Adipocyte (in vitro differentiated cells): Measurements from ENCODE around the gene TXNL4B.

ENCODE experiments used
- DNase-seq: peaks from one replicate; pipeline ENCODE4 v3.0.0-alpha.2; 2015; ENCODE audit warnings: low read depth
- H3K27me3 ChIP-seq: replicated peaks from 2 replicates; pipeline ENCODE4 v1.7.0; 2013; ENCODE audit warnings: mild to moderate bottlenecking, low read length, moderate library complexity; ENCODE audit not compliant: control insufficient read depth, insufficient read depth
- H3K36me3 ChIP-seq: 2 replicates; pipeline ENCODE4 v1.7.0; 2013; ENCODE audit warnings: low read length, mild to moderate bottlenecking, moderate library complexity; ENCODE audit not compliant: control insufficient read depth, insufficient read depth, severe bottlenecking
- H3K4me1 ChIP-seq: 2 replicates; pipeline ENCODE4 v1.7.0; 2013; ENCODE audit warnings: mild to moderate bottlenecking, low read length, moderate library complexity; ENCODE audit not compliant: control insufficient read depth, insufficient read depth
- H3K4me3 ChIP-seq: 2 replicates; pipeline ENCODE4 v1.7.0; 2013; ENCODE audit warnings: mild to moderate bottlenecking, low read length, moderate library complexity
- H3K9ac ChIP-seq: 2 replicates; pipeline ENCODE4 v1.7.0; 2013; ENCODE audit warnings: mild to moderate bottlenecking, low read length, moderate library complexity
- H3K9me3 ChIP-seq: 2 replicates; pipeline ENCODE4 v1.7.0; 2013; ENCODE audit warnings: mild to moderate bottlenecking, low read length, moderate library complexity; ENCODE audit not compliant: control insufficient read depth

TXNL4B gene

GRCh38 chr16:72110662-72111615, 17.5 kb upstream of the TXNL4B start:
- no peak for DNase-seq

GRCh38 chr16:72109966-72110530, 16.6 kb upstream of the TXNL4B start:
- no peaks in the 10 kb centered on the region for H3K4me1 ChIP-seq
- no peak overlapping the region for H3K4me3 ChIP-seq
- H3K36me3 ChIP-seq = peaks cover 82% of the 10 kb centered on the region
- H3K9me3 ChIP-seq = no peaks in the 10 kb centered on the region
- DNase-seq = no peak
- no peaks in the 10 kb centered on the region for H3K27me3 ChIP-seq
- no peak overlapping the region for H3K9ac ChIP-seq

More at GRCh38 chr16:72110662-72111615, 17.5 kb upstream of the TXNL4B start:
- Histone ChIP-seq H3K4me1 (no peaks in the 10 kb centered on the region), H3K9ac (no peak overlapping the region), H3K4me3 (no peak overlapping the region), H3K36me3 (peaks cover 73% of the 10 kb centered on the region), H3K9me3 (no peaks in the 10 kb centered on the region), H3K27me3 (no peaks in the 10 kb centered on the region)

DNA sequence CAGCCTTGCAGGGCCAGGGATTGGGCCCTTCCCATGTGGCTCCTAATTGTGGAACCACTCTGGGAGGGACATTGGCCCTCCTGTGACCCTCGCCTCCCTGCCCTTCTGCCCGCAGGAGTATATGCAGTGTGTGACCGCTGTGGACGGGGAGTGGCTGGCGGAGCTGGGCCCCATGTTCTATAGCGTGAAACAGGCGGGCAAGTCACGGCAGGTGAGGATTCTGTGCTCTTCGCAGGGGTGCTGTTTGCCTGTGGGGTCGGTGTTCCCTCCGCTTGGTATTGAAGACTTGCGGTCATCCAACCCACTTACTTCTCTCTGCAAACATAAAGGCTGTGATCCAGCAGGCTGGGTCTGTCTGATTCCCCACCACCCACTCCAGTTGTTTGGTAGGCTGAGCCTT, 15.9 kb upstream of the TXNL4B start:
- no peaks in the 10 kb centered on the region for H3K27me3 ChIP-seq
- no peak for DNase-seq
- no peaks in the 10 kb centered on the region for H3K9me3 ChIP-seq
- H3K4me3 ChIP-seq = no peak overlapping the region
- H3K9ac ChIP-seq = no peak overlapping the region
- peaks cover 90% of the 10 kb centered on the region for H3K36me3 ChIP-seq
- no peaks in the 10 kb centered on the region for H3K4me1 ChIP-seq

DNA sequence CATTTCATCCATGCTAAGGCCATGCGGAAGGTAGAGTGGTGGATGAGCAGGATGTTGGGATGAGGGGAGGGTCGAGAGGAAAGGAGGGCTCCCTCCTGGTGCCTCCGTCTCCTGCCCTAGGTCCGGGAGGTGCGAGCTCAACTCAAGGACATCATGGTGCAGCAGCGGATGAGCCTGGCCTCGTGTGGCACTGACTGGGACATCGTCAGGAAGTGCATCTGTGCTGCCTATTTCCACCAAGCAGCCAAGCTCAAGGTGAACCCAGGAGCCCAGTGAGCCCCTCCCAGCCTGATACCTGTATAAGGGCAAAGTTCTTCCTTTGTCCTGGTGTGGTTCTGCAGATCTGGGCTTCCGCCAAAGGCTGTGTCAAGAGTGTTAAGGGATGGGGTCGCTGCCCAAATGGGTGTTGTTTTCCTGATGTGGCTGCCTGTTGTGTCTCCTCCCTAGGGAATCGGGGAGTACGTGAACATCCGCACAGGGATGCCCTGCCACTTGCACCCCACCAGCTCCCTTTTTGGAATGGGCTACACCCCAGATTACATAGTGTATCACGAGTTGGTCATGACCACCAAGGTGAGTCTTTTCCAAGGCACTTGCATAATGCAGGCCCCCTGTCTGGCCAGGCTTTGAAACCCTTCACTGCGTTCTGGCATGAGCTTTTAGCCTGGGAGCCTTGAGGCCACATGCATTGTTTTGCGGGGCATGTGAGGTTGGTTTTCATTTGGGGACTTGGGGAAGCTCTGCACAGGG, 15.1 kb upstream of the TXNL4B start:
- Histone ChIP-seq H3K4me1 (no peaks in the 10 kb centered on the region), H3K9ac (no peak overlapping the region), H3K9me3 (no peaks in the 10 kb centered on the region), H3K36me3 (peaks cover 97% of the 10 kb centered on the region), H3K27me3 (no peaks in the 10 kb centered on the region), H3K4me3 (no peak overlapping the region)
- DNase-seq = no peak

DNA sequence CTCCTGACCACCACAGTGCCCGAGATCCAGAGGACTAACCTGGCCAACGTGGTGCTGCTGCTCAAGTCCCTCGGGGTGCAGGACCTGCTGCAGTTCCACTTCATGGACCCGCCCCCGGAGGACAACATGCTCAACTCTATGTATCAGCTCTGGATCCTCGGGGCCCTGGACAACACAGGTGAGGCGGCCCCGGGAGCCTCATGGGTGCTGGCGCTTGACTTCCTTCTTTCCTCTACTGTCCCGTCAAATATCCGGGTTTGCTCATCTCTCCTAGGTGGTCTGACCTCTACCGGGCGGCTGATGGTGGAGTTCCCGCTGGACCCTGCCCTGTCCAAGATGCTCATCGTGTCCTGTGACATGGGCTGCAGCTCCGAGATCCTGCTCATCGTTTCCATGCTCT, 14.0 kb upstream of the TXNL4B start:
- no peak overlapping the region for H3K4me3 ChIP-seq
- no peaks in the 10 kb centered on the region for H3K4me1 ChIP-seq
- H3K27me3 ChIP-seq = no peaks in the 10 kb centered on the region
- no peaks in the 10 kb centered on the region for H3K9me3 ChIP-seq
- no peak overlapping the region for H3K9ac ChIP-seq
- H3K36me3 ChIP-seq = peaks cover 100% of the 10 kb centered on the region
- no peak for DNase-seq

GRCh38 chr16:72105978-72106377, 12.6 kb upstream of the TXNL4B start:
- Histone ChIP-seq H3K4me3 (no peak overlapping the region), H3K9ac (no peak overlapping the region), H3K27me3 (no peaks in the 10 kb centered on the region), H3K36me3 (peaks cover 100% of the 10 kb centered on the region), H3K4me1 (no peaks in the 10 kb centered on the region), H3K9me3 (no peaks in the 10 kb centered on the region)
- DNase-seq = no peak

- H3K27me3 ChIP-seq = no peaks in the 10 kb centered on the region
- no peak for DNase-seq
- H3K9ac ChIP-seq = no peak overlapping the region
- H3K4me3 ChIP-seq = no peak overlapping the region
- H3K9me3 ChIP-seq = no peaks in the 10 kb centered on the region
- peaks cover 100% of the 10 kb centered on the region for H3K36me3 ChIP-seq
- H3K4me1 ChIP-seq = no peaks in the 10 kb centered on the region
Measured at GRCh38 chr16:72104905-72105304, 11.5 kb upstream of the TXNL4B start.

- Histone ChIP-seq H3K4me3 (no peak overlapping the region), H3K9ac (no peak overlapping the region), H3K9me3 (no peaks in the 10 kb centered on the region), H3K36me3 (peaks cover 97% of the 10 kb centered on the region), H3K27me3 (no peaks in the 10 kb centered on the region), H3K4me1 (no peaks in the 10 kb centered on the region)
- DNase-seq = no peak
Measured at GRCh38 chr16:72101195-72101594, 7.8 kb upstream of the TXNL4B start.

DNA sequence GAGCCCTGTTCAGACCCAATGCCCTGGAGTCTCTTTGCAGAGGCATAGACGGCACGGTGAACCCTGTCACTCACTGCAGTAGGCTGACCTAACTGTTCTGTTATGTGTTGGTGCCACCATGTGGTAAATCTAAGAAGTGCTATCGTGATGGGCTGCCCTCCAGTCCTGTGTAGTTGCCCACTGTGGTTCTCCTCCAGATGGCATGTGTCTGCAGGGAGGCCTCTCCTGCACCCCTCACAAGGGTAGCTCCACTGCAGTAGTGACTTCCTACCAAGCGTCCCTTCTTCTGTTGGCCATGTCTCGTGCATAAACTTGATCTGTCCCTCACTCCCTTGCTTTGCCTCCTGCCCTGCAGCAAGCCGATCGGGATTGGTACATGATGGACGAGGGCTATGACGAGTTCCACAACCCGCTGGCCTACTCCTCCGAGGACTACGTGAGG, 6.0 kb upstream of the TXNL4B start:
- H3K4me3 ChIP-seq = no peak overlapping the region
- H3K4me1 ChIP-seq = peaks cover 14% of the 10 kb centered on the region
- peaks cover 82% of the 10 kb centered on the region for H3K36me3 ChIP-seq
- no peaks in the 10 kb centered on the region for H3K9me3 ChIP-seq
- DNase-seq = peak; percentile 63
- H3K9ac ChIP-seq = no peak overlapping the region
- H3K27me3 ChIP-seq = no peaks in the 10 kb centered on the region

GRCh38 chr16:72098936-72099335, 5.5 kb upstream of the TXNL4B start:
- H3K4me1 ChIP-seq = peaks cover 16% of the 10 kb centered on the region
- DNase-seq = no peak
- H3K4me3 ChIP-seq = no peak overlapping the region
- peaks cover 77% of the 10 kb centered on the region for H3K36me3 ChIP-seq
- no peaks in the 10 kb centered on the region for H3K9me3 ChIP-seq
- H3K27me3 ChIP-seq = no peaks in the 10 kb centered on the region
- no peak overlapping the region for H3K9ac ChIP-seq

DNA sequence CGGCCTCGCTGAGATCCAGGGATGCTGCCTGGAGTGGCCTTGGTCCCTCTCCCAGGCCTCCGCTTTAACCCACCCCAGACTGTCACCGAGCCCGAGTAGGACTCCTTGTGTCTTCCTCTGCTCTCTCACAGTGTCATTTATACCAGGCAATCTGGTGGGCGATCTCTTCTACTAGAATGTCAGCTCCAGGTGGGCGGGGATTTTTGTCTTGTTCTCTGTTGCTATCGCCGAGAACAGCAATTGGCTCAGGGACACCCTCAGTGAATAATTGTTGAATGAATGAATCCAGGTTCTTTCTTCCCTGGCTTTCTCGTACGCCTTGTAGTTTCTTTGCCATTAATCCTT, 818 bp upstream of the TXNL4B start:
- Histone ChIP-seq H3K36me3 (peaks cover 45% of the 10 kb centered on the region), H3K9ac (peak overlapping the region; percentile 98), H3K4me3 (peak overlapping the region; percentile 99), H3K4me1 (peaks cover 32% of the 10 kb centered on the region), H3K9me3 (no peaks in the 10 kb centered on the region), H3K27me3 (no peaks in the 10 kb centered on the region)
- no peak for DNase-seq
